GM12875 (cell line): ENCODE results near the gene UGT1A3.

Source experiments
- H3K4me3 ChIP-seq: one replicate; pipeline ENCODE4 v1.5.1; 2011; ENCODE audit warnings: low read depth, low read length, control low read depth
- CTCF ChIP-seq: IDR thresholded peaks from 2 replicates; pipeline ENCODE4 v1.5.1; 2011; ENCODE audit warnings: low read depth, mild to moderate bottlenecking, control low read depth, inconsistent platforms, low read length, moderate library complexity, borderline replicate concordance; ENCODE audit not compliant: insufficient read depth

The UGT1A3 gene

DNA sequence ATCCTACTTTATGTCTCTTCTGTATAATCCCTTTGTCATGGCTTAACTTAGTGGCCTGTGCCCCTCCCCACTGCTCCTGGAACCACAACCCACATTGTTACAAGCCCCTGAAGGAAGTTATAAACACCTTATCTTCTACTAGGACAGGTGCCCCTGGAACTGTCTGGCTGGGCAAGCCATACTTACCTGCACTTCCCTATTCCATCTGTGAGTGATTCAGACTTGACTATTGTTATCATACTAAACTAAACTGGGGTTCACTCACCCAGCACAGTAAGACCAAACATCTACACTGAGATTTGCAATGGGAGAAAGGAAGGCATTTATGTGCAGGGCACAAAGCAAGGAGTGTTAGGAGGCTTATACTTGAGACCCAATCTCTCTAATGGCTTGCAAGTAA lies 39.8 kb upstream of the UGT1A3 start:
- no peak for TF ChIP-seq CTCF
- no peak overlapping the region for H3K4me3 ChIP-seq

GRCh38 chr2:233689501-233689900 lies 39.3 kb upstream of the UGT1A3 start:
- TF ChIP-seq CTCF = no peak
- H3K4me3 ChIP-seq = no peak overlapping the region

GRCh38 chr2:233690444-233690843 lies 38.4 kb upstream of the UGT1A3 start:
- no peak overlapping the region for H3K4me3 ChIP-seq
- no peak for TF ChIP-seq CTCF

- no peak for TF ChIP-seq CTCF
- no peak overlapping the region for H3K4me3 ChIP-seq
These were observed 37.1 kb upstream of the UGT1A3 start for GRCh38 chr2:233691443-233692433.

DNA sequence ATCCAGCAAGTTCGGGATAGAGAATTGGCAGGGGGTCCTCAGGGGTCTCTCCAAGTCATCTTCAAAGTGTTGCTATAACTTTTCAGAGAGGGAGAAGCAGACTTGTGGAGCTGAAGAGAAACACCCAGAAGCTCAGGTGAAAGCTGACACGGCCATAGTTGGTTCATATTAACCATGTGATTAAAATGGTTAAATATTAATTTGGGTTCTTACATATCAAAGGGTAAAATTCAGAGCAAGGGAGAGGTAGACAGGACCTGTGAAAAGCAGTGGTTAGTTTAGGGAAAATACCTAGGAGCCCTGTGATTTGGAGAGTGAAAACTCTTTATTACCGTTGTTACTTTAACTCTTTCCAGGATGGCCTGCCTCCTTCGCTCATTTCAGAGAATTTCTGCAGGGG lies 36.2 kb upstream of the UGT1A3 start, which contains the start of gene UGT1A6:
Gene UGT1A6 (plus strand): TSS at position 243 of the 400 bp plus-strand sequence. CDS start 115 bp downstream, at position 358.
- no peak for TF ChIP-seq CTCF
- no peak within 1 kb of the TSS for H3K4me3 ChIP-seq

DNA sequence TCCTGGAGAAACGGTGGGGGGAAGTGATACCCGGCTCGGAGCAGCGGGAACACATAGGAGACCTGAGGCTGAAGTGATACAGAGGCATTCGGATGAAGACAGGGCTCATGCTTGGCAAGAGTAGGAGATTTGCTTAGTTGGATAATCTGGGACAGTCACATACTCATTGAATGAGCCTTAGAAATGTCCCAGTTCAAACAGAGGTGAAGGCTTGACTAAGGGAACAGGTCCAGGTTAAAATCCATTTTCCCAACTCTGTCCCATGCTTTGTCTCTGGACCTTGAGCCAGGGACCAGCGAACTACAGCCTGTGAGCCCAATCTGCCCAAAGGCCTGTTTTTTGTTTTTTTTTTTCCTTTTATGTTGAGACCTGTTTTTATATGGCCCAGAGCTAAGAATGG lies 34.9 kb upstream of the UGT1A3 start:
- H3K4me3 ChIP-seq = no peak overlapping the region
- TF ChIP-seq CTCF = no peak

DNA sequence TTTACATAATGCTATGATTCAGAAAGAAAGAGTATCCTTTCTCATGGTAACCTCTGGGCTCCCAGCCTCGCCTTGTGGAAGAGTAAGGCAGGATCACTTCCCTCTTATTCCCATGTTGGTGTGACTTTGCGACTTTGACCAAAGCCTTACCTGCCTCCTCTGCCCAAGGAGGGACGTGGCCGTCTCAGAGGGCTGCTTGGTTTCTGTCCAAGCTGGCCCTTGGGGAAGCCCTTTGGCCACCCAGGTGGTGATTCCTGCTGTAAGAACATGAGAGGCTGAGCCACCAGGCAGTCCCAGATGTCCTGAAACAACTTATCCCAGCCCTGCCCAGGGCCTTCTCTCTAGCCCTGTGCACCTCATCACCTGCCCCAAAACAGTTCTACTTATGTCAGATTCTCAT lies 30.1 kb upstream of the UGT1A3 start:
- no peak for TF ChIP-seq CTCF
- H3K4me3 ChIP-seq = no peak overlapping the region
